Heart left ventricle (tissue), 13 donors: ENCODE data around the gene RYR3.

Experiments used
- POLR2A ChIP-seq, 2 donors: fragments of 450-650 bp; IDR thresholded peaks; one replicate each; pipeline ENCODE4 v1.6.1; 2017; ENCODE audit warnings: antibody characterized with exemption in 2 of 2, mild to moderate bottlenecking in 2 of 2, moderate library complexity in 2 of 2
- TF ChIP-seq, protein P1 (sequence below), 12 donors: fragments of 200-600 bp; sonication (generic) in 4 of 12; IDR thresholded peaks; one replicate each; pipeline versions ENCODE4 v1.5.0 to v1.8.0; 2018 to 2022; ENCODE audit warnings: antibody characterized with exemption in 12 of 12, mild to moderate bottlenecking in 5 of 12
- donor health status: ischemic (EF 13 %, LVEDD 7.1; RV severe dilation, severe dysfunction).
- donor health status: DM: no; HTN: yes; CAD: no.
- donor health status: DM: no; HTN: no; CAD: no.
- donor health status: ischemic (EF 25% LVEDD 6.9; RV normal size, moderate dysfunction).
- donor health status: ischemic (EF 25% LVEDD 5.7; RV mildly dilated, moderate dysfunction).
- donor health status: ischemic (EF 35%, LVEDD 5.7; RV mildly dilated, moderate dysfunction).
- donor health status: nonischemic (EF 11% LVEDD 7.7; RV severe dilation, severe dysfunction).
- donor health status: DM: yes; HTN: yes; CAD: no.
- donor health status: PGD.
- donor health status: ischemic (EF 29% LVEDD 5.4; RV normal size, mild dysfunction).
- donor health status: nonischemic (EF 23%, LVEDD 6.1; RV moderate dilation, normal function).

DNA sequence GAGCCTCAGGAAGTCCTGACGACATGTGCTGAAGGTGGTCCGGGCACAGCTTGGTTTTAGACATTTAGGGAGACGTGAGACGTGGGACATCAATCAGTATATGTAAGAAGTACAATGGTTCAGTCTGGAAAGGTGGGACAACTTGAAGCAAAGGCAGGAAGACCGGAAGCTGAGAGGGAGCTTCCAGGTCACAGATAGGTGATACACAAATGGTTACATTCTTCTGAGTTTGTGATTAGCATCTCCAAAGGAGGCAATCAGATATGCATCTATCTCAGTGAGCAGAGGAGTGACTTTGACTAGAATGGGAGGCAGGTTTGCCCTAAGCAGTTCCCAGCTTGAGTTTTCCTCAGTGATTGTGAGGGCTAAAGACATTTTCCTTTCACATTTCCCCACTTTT is 282.1 kb downstream of the RYR3 start:
- TF ChIP-seq POLR2A (IDR thresholded peaks at IDR 0.05) = no peak
- TF ChIP-seq, protein P1, sequence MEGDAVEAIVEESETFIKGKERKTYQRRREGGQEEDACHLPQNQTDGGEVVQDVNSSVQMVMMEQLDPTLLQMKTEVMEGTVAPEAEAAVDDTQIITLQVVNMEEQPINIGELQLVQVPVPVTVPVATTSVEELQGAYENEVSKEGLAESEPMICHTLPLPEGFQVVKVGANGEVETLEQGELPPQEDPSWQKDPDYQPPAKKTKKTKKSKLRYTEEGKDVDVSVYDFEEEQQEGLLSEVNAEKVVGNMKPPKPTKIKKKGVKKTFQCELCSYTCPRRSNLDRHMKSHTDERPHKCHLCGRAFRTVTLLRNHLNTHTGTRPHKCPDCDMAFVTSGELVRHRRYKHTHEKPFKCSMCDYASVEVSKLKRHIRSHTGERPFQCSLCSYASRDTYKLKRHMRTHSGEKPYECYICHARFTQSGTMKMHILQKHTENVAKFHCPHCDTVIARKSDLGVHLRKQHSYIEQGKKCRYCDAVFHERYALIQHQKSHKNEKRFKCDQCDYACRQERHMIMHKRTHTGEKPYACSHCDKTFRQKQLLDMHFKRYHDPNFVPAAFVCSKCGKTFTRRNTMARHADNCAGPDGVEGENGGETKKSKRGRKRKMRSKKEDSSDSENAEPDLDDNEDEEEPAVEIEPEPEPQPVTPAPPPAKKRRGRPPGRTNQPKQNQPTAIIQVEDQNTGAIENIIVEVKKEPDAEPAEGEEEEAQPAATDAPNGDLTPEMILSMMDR (IDR thresholded peaks at IDR 0.05) = no peak
